Astrocyte of the spinal cord (primary cell): Measurements from ENCODE around the gene CAPN12.
"Not testable (repeated sequence)": the region's sequence is repeated elsewhere in the genome, so short reads cannot be mapped to it uniquely, and the experiment has no call there.

Experiments
- DNase-seq: peaks from one replicate; pipeline ENCODE4 v3.0.0; 2011; ENCODE audit warnings: low read depth, low spot score
- H3K4me3 ChIP-seq: 2 replicates; pipeline ENCODE4 v1.5.1; 2011; ENCODE audit warnings: low read depth, mild to moderate bottlenecking, low read length, moderate library complexity
- in situ Hi-C: cut with HindIII; loops from 2 replicates; pipeline ENCODE4 v1.10.0; 2017; ENCODE audit warnings: low sequenced_read_pairs
- TF ChIP-seq, protein P1 (sequence below): IDR thresholded peaks from 2 replicates; pipeline ENCODE4 v1.5.1; 2012; ENCODE audit warnings: low read depth, mild to moderate bottlenecking, low read length, inconsistent platforms

CAPN12 gene

DNA sequence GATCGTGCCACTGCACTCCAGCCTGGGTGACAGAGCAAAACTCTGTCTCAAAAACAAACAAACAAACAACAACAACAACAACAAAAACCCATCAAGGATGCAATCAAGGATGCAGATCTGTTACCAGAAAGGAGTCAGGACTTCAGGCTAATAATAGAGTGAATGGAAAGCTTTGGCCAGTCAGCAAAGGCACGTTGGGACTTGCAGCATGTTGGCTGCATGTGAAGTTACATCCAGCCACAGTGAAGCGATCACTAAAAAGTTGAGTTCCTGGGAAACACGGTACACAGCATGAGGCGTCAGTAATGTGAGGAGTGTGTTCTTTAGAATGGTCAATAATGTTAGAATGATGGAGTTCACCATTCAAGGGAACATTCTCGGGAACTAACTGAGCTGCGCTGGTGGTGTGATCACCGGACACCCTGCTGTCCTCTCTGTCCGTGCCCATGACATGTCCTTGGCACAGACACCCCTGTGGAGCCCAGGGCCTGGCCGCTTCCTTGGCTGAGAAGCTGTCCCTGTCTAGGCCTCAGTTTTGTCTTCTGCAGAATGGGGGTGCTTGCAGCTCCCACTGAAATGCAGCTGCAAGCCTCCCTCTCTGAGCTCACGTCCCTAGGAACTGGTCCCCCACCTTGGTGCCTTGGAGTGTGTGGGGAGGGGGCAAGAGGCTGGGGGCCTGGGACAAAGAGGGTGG lies 42.4 kb upstream of the CAPN12 start:
- TF ChIP-seq, protein P1, sequence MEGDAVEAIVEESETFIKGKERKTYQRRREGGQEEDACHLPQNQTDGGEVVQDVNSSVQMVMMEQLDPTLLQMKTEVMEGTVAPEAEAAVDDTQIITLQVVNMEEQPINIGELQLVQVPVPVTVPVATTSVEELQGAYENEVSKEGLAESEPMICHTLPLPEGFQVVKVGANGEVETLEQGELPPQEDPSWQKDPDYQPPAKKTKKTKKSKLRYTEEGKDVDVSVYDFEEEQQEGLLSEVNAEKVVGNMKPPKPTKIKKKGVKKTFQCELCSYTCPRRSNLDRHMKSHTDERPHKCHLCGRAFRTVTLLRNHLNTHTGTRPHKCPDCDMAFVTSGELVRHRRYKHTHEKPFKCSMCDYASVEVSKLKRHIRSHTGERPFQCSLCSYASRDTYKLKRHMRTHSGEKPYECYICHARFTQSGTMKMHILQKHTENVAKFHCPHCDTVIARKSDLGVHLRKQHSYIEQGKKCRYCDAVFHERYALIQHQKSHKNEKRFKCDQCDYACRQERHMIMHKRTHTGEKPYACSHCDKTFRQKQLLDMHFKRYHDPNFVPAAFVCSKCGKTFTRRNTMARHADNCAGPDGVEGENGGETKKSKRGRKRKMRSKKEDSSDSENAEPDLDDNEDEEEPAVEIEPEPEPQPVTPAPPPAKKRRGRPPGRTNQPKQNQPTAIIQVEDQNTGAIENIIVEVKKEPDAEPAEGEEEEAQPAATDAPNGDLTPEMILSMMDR: no peak
- in situ Hi-C loops: no loop called here
- DNase-seq: no peak
- H3K4me3 ChIP-seq: no peak overlapping the region

DNA sequence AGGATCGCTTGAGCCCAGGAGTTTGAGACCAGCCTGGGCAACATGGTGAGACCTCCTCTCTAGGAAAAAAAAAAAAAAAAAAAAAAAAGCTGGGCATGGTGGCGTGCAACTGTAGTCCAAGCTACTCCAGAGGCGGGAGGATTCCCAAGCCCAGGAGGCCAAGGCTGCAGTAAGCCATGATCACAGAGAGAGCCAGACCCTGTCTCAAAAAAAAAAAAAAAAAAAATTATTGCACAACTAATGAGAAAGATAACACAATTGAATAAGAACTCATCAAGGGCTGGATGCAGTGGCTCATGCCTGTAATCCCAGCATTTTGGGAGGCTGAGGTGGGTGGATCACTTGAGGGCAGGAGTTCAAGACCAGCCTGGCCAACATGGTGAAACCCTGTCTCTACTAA lies 41.8 kb upstream of the CAPN12 start:
- H3K4me3 ChIP-seq, DNase-seq, in situ Hi-C loops: not testable (repeated sequence)

DNA sequence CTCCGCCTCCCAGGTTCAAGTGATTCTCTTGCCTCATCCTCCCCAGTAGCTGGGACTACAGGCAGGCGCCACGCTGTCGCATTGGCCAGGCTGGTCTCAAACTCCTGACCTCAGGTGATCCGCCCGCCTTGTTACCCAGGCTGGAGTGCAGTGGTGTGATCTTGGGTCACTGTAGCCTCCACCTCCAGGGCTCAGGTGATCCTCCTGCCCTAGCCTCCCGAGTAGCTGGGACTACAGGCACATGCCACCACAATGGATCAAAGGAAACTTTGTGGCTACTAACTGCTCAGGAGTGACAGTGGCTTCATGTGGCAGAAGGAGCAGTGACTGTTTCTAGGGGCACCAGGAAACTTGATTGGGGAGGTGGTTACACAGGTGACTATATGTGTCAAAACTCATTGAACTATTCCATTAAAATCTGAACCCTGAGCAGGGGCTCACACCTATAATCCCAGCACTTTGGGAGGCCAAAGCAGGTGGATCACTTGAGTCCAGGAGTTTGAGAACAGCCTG lies 41.0 kb upstream of the CAPN12 start:
- no peak overlapping the region for H3K4me3 ChIP-seq
- in situ Hi-C loops: no loop called here
- no peak for DNase-seq
- TF ChIP-seq, protein P1: no peak

DNA sequence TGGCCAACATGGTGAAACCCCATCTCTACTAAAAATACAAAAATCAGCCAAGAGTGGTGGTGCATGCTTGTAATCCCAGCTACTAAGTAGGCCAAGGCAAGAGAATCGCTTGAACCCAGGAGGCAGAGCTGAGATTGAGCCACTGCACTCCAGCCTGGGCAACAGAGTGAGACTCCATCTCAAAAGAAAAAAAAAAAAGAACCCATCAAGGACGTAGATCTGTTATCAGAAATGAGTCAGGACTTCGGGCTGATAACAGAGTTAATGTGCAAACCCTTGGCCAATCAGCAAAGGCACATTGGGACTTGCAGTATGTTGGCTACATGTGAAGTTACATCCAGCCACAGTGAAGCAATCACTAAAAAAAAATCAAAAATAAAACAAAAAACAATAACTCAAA lies 40.0 kb upstream of the CAPN12 start:
- DNase-seq: no peak
- in situ Hi-C loops: no loop called here
- no peak overlapping the region for H3K4me3 ChIP-seq
- TF ChIP-seq, protein P1: no peak

DNA sequence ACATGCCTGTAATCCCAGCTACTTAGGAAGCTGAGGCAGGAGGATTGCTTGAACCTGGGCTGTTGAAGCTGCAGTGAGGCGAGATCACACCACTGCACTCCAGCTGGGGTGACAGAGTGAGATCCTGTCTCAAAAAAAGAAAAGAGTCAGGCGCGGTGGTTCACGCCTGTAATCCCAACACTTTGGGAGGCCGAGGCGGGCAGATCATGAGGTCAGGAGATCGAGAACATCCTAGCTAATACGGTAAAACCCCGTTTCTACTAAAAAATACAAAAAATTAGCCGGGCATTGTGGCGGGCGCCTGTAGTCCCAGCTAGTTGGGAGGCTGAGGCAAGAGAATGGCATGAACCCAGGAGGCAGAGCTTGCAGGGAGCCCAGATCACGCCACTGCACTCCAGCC lies 37.9 kb upstream of the CAPN12 start:
- in situ Hi-C loops, DNase-seq: not testable (repeated sequence)

DNA sequence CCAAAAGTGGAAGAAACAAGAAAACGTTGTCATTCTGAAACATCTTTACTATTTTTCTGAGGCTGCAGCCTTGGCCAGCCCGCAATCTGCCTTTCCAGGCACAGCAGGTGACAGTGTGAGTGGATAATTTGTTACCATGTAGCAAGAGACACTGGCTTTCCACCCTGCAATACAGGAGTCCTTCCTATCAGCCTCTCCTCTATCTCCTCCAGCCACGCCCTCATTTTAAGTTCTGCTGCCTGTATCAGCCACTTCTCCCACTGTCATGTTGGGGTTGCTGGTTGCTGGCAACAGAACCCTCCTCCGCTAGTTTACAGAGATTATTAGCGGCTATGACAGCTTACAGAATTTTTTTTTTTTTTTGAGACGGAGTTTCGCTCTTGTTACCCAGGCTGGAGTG lies 36.8 kb upstream of the CAPN12 start:
- TF ChIP-seq, protein P1: no peak
- no peak for DNase-seq
- in situ Hi-C loops: no loop called here
- no peak overlapping the region for H3K4me3 ChIP-seq

More for the DNA sequence above, 37.9 kb upstream of the CAPN12 start:
- H3K4me3 ChIP-seq: not testable (repeated sequence)

DNA sequence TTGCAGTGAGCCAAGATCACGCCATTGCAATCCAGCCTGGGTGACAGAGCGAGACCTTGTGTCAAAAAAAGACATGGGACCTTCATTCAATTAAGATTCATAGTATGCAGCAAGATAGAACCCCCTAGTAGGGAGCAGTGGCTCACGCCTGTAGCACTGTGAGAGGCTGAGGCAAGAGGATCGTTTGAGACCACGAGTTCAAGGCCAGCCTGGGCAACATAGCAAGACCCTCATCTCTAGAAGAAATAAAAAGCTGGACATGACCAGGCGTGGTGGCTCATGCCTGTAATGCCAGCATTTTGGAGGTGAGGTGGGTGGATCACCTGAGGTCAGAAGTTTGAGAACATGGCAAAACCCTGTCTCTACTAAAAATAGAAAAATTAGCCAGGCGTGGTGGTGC lies 36.2 kb upstream of the CAPN12 start:
- TF ChIP-seq, protein P1: no peak
- DNase-seq: no peak

More for the DNA sequence above, 36.2 kb upstream of the CAPN12 start:
- no peak overlapping the region for H3K4me3 ChIP-seq
- in situ Hi-C loops: no loop called here
